C4-2B (cell line): ENCODE measurements around the gene GCNT2.

Experiments
- ZFX ChIP-seq: fragments of 450-650 bp; IDR thresholded peaks from 2 replicates; pipeline ENCODE4 v1.6.1; 2017
- TF ChIP-seq, protein P1 (sequence below): fragments of 450-650 bp; conservative IDR thresholded peaks from 2 replicates; pipeline ENCODE4 v1.5.1; 2017; ENCODE audit warnings: mild to moderate bottlenecking

DNA sequence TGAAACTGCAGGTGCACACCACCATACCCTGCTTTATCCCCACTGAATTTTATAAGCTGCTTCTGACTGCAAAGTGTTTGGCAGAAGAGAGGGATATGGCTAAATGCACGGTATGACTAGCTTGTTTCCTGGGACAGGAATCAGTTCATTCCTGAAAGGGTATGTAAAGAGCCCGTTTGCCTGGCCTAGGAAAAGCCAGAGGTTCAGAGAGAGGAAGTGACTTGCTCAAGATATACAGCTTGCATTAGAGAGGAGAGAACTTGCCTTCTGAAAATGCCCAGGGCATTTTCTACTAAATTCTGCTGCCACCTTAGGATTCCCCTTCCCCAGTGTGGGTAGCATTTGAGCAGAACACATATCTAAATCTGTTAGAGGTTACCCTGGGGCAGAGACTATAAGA, 683 bp upstream of the GCNT2 start:
- TF ChIP-seq, protein P1, sequence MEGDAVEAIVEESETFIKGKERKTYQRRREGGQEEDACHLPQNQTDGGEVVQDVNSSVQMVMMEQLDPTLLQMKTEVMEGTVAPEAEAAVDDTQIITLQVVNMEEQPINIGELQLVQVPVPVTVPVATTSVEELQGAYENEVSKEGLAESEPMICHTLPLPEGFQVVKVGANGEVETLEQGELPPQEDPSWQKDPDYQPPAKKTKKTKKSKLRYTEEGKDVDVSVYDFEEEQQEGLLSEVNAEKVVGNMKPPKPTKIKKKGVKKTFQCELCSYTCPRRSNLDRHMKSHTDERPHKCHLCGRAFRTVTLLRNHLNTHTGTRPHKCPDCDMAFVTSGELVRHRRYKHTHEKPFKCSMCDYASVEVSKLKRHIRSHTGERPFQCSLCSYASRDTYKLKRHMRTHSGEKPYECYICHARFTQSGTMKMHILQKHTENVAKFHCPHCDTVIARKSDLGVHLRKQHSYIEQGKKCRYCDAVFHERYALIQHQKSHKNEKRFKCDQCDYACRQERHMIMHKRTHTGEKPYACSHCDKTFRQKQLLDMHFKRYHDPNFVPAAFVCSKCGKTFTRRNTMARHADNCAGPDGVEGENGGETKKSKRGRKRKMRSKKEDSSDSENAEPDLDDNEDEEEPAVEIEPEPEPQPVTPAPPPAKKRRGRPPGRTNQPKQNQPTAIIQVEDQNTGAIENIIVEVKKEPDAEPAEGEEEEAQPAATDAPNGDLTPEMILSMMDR = no peak
- no peak for TF ChIP-seq ZFX
